K562 (cell line): Measurements from ENCODE around the gene SLC48A1. TPM values are rescaled to one million over a fixed set of nuclear protein-coding genes. Genes with fewer than 3 reads are reported as not detected.

Experiments used
- BCL6 ChIP-seq: fragments of 250-450 bp; sonication (Bioruptor Pico); IDR thresholded peaks from 2 replicates; pipeline ENCODE4 v1.4.0; 2020
- CC2D1A ChIP-seq: fragments of 450-650 bp; IDR thresholded peaks from 2 replicates; pipeline ENCODE4 v1.6.1; 2017; ENCODE audit warnings: mild to moderate bottlenecking
- FOXA3 ChIP-seq, 2 experiments: fragments of 450-650 bp in 1 of 2; sonication (generic) in 1 of 2; formaldehyde crosslinking; IDR thresholded peaks in 1 of 2; conservative IDR thresholded peaks in 1 of 2; 2 replicates each; pipeline versions ENCODE4 v1.4.0 to v1.8.0; 2020 to 2022; ENCODE audit warnings: mild to moderate bottlenecking in 2 of 2, missing genetic modification reagents in 1 of 2
- HDAC2 ChIP-seq: fragments of 450-650 bp; IDR thresholded peaks from 2 replicates; pipeline ENCODE4 v1.6.1; 2016; ENCODE audit warnings: mild to moderate bottlenecking
- HIVEP1 ChIP-seq: fragments of 250-450 bp; sonication (Bioruptor Pico); IDR thresholded peaks from 2 replicates; pipeline ENCODE4 v1.4.0; 2020; ENCODE audit warnings: mild to moderate bottlenecking
- HNRNPK ChIP-seq: fragments of 200-400 bp; formaldehyde crosslinking; IDR thresholded peaks from one replicate; pipeline ENCODE4 v1.6.1; 2018; ENCODE audit warnings: mild to moderate bottlenecking, low read depth, low read length; ENCODE audit not compliant: poor library complexity, severe bottlenecking
- HNRNPL ChIP-seq: fragments of 200-400 bp; formaldehyde crosslinking; IDR thresholded peaks from 2 replicates; pipeline ENCODE4 v1.6.1; 2017; ENCODE audit warnings: low read depth, mild to moderate bottlenecking, low read length
- HOMEZ ChIP-seq: fragments of 250-450 bp; sonication (Bioruptor Pico); IDR thresholded peaks from 2 replicates; pipeline ENCODE4 v1.4.0; 2020; ENCODE audit warnings: mild to moderate bottlenecking, moderate library complexity
- KLF6 ChIP-seq: fragments of 250-450 bp; sonication (Bioruptor Pico); IDR thresholded peaks from 2 replicates; pipeline ENCODE4 v1.4.0; 2020; ENCODE audit warnings: mild to moderate bottlenecking, moderate library complexity, borderline replicate concordance
- NR3C1 ChIP-seq: sonication (generic); formaldehyde crosslinking; IDR thresholded peaks from 2 replicates; pipeline ENCODE4 v1.8.1; 2022; ENCODE audit warnings: missing genetic modification reagents
- POU5F1 ChIP-seq: fragments of 150-350 bp; IDR thresholded peaks from 2 replicates; pipeline ENCODE4 v1.6.1; 2014; ENCODE audit warnings: borderline replicate concordance, low read length, low read depth, mild to moderate bottlenecking; ENCODE audit not compliant: partially characterized antibody
- PRPF4 ChIP-seq: fragments of 200-400 bp; formaldehyde crosslinking; IDR thresholded peaks from one replicate; pipeline ENCODE4 v1.6.1; 2017; ENCODE audit warnings: low read length, low read depth, mild to moderate bottlenecking; ENCODE audit not compliant: insufficient read depth, poor library complexity, severe bottlenecking
- RB1 ChIP-seq: fragments of 450-650 bp; IDR thresholded peaks from 2 replicates; pipeline ENCODE4 v1.6.1; 2017; ENCODE audit warnings: low read depth, mild to moderate bottlenecking
- SOX6 ChIP-seq: fragments of 450-650 bp; IDR thresholded peaks from 2 replicates; pipeline ENCODE4 v1.6.1; 2014; ENCODE audit warnings: mild to moderate bottlenecking
- TSC22D4 ChIP-seq: fragments of 450-650 bp; IDR thresholded peaks from 2 replicates; pipeline ENCODE4 v1.6.1; 2016; ENCODE audit warnings: missing genetic modification characterization, missing biosample characterization, control low read depth
- USF2 ChIP-seq: sonication (generic); formaldehyde crosslinking; IDR thresholded peaks from 2 replicates; pipeline ENCODE4 v1.5.0; 2020; ENCODE audit warnings: missing genetic modification reagents
- ZBTB17 ChIP-seq: fragments of 450-650 bp; formaldehyde crosslinking; IDR thresholded peaks from 2 replicates; pipeline ENCODE4 v1.4.0; 2020; ENCODE audit warnings: mild to moderate bottlenecking
- ZNF407 ChIP-seq: fragments of 450-650 bp; IDR thresholded peaks from 2 replicates; pipeline ENCODE4 v1.6.1; 2016; ENCODE audit warnings: low read depth
- polyA plus RNA-seq, 8 experiments: library from polyadenylated mRNA; depleted of rRNA in 4 of 8; stranded (reverse) in 5 of 8; unstranded in 3 of 8; fragments of >200 nt; fragmentation: Nextera tagmentation in 2 of 8; fragmentation: Illumina TruSeq in 1 of 8; extraction: Ambion mirVana in 2 of 8; extraction: Trizol in 1 of 8; gene quantifications; 2 replicates each; pipeline versions ENCODE4 v1.2.1 to v1.2.3, GENCODE V29; 2011 to 2014; ENCODE audit warnings: inconsistent platforms in 1 of 8, missing spikeins in 1 of 8
- total RNA-seq, 7 experiments: library from RNA; depleted of rRNA in 6 of 7; stranded (reverse); fragments of >200 nt in 6 of 7; fragmentation: Illumina TruSeq in 2 of 7; extraction: Trizol in 2 of 7; gene quantifications; 2 replicates each; pipeline versions ENCODE4 v1.2.1 to v1.2.3, GENCODE V29; 2011 to 2021; ENCODE audit warnings: low replicate concordance in 1 of 7

The SLC48A1 gene
- total and polyA plus RNA-seq, 9 of the 15 experiments (the other 6 are each of a cell fraction or from before 2014, with no cell fraction given) = 10.7 to 37.5 (median 18.7) TPM

- TF ChIP-seq PRPF4 (no peak), ZBTB17 (no peak), POU5F1 (no peak), SOX6 (no peak), HNRNPK (no peak), KLF6 (CRISPR knock-in tag) (no peak), HOMEZ (no peak), TSC22D4 (tag) (no peak), USF2 (CRISPR knock-in tag) (peak; percentile 83), ZNF407 (no peak), CC2D1A (no peak), NR3C1 (CRISPR knock-in tag) (no peak), RB1 (peak; percentile 35; the same call in 1 of the 2 replicates), HNRNPL (0 out of 2 replicates have a peak, but pooled peaks have one; percentile 60), BCL6 (no peak), HIVEP1 (CRISPR knock-in tag) (no peak), FOXA3 (CRISPR knock-in tag; conservative IDR thresholded peaks at IDR 0.05 in 1 of 2, IDR thresholded peaks at IDR 0.05 in 1 of 2) (peak; percentile 50 to 91; a peak in 3 of 4 replicates), HDAC2 (peak; percentile 45; the same call in 1 of the 2 replicates)
Observed at GRCh38 chr12:47758834-47759690, 14.0 kb upstream of the SLC48A1 start, which contains the start of gene RAPGEF3 (continued).
